Left lung (tissue), 14 donors: ENCODE data around the gene DMRTC1B. TPM values are rescaled to one million over a fixed set of nuclear protein-coding genes. Genes with fewer than 3 reads are reported as not detected.
"Not testable (repeated sequence)": the region's sequence is repeated elsewhere in the genome, so short reads cannot be mapped to it uniquely, and the experiment has no call there.

Experiments used
- ATAC-seq: fragments of 200-7000 bp; cut with Tn5 transposase; one replicate; pipeline ENCODE4 v1.9.1; 2020; ENCODE audit warnings: moderate library complexity
- DNase-seq, 4 donors: peaks; one replicate each; pipeline ENCODE4 v3.0.0-alpha.2; 2013 to 2020
- H3K27ac ChIP-seq, 2 donors: fragments of 200-600 bp; sonication (generic) in 1 of 2; one replicate each; pipeline versions ENCODE4 v1.5.0 to v1.8.0; 2020 to 2021
- H3K27me3 ChIP-seq, 2 donors: fragments of 200-600 bp; sonication (generic) in 1 of 2; one replicate each; pipeline versions ENCODE4 v1.5.0 to v1.8.0; 2020 to 2021
- H3K36me3 ChIP-seq, 2 donors: fragments of 200-600 bp; sonication (generic) in 1 of 2; one replicate each; pipeline versions ENCODE4 v1.5.0 to v1.8.0; 2020 to 2021
- H3K4me1 ChIP-seq, 2 donors: fragments of 200-600 bp; one replicate each; pipeline ENCODE4 v1.8.0; 2021
- H3K4me3 ChIP-seq, 2 donors: fragments of 200-600 bp; sonication (generic) in 1 of 2; one replicate each; pipeline versions ENCODE4 v1.5.0 to v1.8.0; 2020 to 2021; ENCODE audit warnings: mild to moderate bottlenecking in 1 of 2
- H3K9me3 ChIP-seq, 2 donors: fragments of 200-600 bp; sonication (generic) in 1 of 2; one replicate each; pipeline versions ENCODE4 v1.5.0 to v1.8.0; 2020 to 2021
- intact Hi-C, 2 donors: fragments of 100-400 bp; cut with DNase I; formaldehyde crosslinking; loops; one replicate each; pipeline versions ENCODE4 v1.11.2 to v1.14.2; 2022
- long read RNA-seq, 12 donors: library from polyadenylated mRNA in 2 of 12; unstranded in 2 of 12; transcript quantifications; one replicate each; pipeline ENCODE4 v2.0.0 and lab custom pipeline, GENCODE V29; 2019 to 2026
- polyA plus RNA-seq, 6 donors: library from polyadenylated mRNA; unstranded; fragments of 120-200 nt; gene quantifications; one replicate each; pipeline ENCODE4 v1.2.1, GENCODE V29; 2013; ENCODE audit not compliant: insufficient read length in 6 of 6
- total RNA-seq, 2 donors: library from RNA; stranded (reverse); fragmentation: NEBNext Ultra II Directional; extraction: Animal tissue kit (Norgen Biotek cat#: 25700); gene quantifications; one replicate each; pipeline ENCODE4 v1.2.1, GENCODE V29; 2021
- TF ChIP-seq, protein P1 (sequence below), 2 donors: fragments of 200-600 bp; sonication (generic) in 1 of 2; IDR thresholded peaks; one replicate each; pipeline versions ENCODE4 v1.5.0 to v1.8.0; 2021; ENCODE audit warnings: antibody characterized with exemption in 2 of 2
- donor health status: DM: no; HTN: yes; CAD: no.
- donor health status: DM: no; HTN: no; CAD: no.

DMRTC1B gene, protein sequence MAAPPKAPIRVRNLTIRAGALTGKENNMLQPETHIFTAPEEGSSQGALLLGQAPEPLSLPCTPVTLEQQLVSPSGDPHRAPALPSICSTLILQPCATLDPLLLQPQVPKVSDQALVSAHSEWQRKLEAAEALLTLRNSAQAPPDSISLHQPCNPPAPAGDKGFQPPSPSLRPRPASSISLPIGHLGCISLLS
- total RNA-seq, result under 1 TPM; 0.45 to 0.47 TPM
- 1 to 10 TPM; 2.2 to 4.2 (median 2.6) TPM for polyA plus RNA-seq
- long read RNA-seq, donor 1, result 0 reads
- long read RNA-seq, donor 2, result 0 reads
- long read RNA-seq, donor 3, result 0 reads
- long read RNA-seq, donor 4, result 0 reads
- long read RNA-seq, donor 5, result 0 reads
- long read RNA-seq, donor 6, result 0 reads
- long read RNA-seq, donor 7, result 0 reads
- long read RNA-seq, donor 8, result 0 reads
- long read RNA-seq, donor 9, result 0 reads
- long read RNA-seq, donor 10, partial matches to known transcripts, result 0 of 1 reads
- long read RNA-seq, donor 10, other reads (novel, unspliced or antisense), result 0 of 1 reads
- long read RNA-seq, donor 11, partial matches to known transcripts, result 57 of 73 reads
- long read RNA-seq, donor 11, other reads (novel, unspliced or antisense), result 12 of 73 reads
- long read RNA-seq, donor 12, partial matches to known transcripts, result 0 of 1 reads
- long read RNA-seq, donor 12, other reads (novel, unspliced or antisense), result 0 of 1 reads

DNA sequence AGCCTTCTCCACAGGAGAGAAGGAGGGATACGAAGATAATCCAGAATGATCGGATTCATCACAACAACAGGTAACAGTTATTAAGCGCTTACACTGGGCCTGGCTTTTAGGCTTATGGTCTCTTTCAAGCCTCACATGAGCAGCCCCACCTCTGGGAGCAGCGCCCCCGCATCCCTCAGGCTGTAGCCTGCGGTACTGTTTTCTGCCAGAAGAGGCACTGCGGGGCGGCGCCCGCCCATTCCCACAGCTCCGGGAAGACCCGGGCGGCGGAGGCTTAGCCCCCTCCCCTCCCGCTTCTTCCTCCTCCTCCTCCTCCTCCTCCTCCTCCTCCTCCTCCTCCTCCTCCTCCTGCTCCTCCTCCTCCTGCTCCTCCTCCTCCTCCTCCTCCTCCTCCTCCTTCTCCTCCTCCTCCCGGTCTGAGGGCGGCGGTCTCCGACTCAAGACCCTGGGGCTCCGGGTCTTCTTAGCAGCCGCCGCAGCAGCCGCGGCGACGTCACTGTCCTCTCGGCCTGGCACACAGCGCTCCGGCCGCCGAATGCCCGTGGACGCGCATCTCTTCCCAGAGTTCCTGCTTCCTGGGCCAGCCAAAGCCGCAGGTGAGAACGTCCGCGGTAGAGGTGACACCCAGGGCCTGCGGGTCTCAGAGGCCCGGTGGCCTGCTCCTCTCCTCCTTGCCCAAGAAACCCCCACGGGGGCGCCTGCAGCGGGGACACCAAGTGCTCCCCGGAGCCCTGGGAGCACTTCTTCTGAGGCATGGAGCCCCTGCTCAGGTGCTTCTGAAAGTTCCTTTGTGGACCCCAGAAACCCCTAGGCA is at the start of gene DMRTC1B:
TSS of gene DMRTC1B (plus strand) at position 238 of the 814 bp plus-strand sequence. CDS start 68,246 bp downstream, outside the sequence.
- H3K36me3 ChIP-seq, H3K27ac ChIP-seq, DNase-seq, H3K4me1 ChIP-seq, H3K9me3 ChIP-seq, intact Hi-C loops, H3K4me3 ChIP-seq, H3K27me3 ChIP-seq: not testable (repeated sequence)
- peak; percentile 93 for ATAC-seq

DNA sequence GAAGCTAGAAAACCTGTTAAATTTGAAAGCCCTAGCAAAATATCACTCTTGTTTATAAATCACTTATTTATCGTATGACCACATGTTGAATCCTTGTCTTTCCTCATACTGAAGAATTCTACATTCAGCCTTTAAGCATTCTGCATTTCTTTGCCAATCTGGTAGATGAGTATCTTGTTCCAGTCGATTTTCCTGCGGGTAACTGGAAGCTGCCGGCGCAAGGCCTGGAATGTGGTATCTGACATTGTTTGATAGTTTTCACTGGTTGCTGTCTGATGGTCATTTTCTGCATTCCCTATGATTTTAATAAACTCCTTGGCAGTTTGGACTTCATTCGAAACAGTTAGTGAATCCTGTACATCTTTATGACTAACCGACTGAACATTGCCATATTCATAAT is 48.8 kb upstream of the DMRTC1B start:
- no peaks in the 10 kb centered on the region for H3K4me1 ChIP-seq
- no peaks in the 10 kb centered on the region for H3K9me3 ChIP-seq
- no peak for DNase-seq
- H3K27me3 ChIP-seq, result peaks cover 0 to 2% of the 10 kb centered on the region in 2 donors
- intact Hi-C loops, result no loop called here
- no peak for ATAC-seq
- no peaks in the 10 kb centered on the region for H3K36me3 ChIP-seq
- no peak overlapping the region for H3K4me3 ChIP-seq
- H3K27ac ChIP-seq, result no peak overlapping the region
- TF ChIP-seq, protein P1, sequence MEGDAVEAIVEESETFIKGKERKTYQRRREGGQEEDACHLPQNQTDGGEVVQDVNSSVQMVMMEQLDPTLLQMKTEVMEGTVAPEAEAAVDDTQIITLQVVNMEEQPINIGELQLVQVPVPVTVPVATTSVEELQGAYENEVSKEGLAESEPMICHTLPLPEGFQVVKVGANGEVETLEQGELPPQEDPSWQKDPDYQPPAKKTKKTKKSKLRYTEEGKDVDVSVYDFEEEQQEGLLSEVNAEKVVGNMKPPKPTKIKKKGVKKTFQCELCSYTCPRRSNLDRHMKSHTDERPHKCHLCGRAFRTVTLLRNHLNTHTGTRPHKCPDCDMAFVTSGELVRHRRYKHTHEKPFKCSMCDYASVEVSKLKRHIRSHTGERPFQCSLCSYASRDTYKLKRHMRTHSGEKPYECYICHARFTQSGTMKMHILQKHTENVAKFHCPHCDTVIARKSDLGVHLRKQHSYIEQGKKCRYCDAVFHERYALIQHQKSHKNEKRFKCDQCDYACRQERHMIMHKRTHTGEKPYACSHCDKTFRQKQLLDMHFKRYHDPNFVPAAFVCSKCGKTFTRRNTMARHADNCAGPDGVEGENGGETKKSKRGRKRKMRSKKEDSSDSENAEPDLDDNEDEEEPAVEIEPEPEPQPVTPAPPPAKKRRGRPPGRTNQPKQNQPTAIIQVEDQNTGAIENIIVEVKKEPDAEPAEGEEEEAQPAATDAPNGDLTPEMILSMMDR (IDR thresholded peaks at IDR 0.05), result no peak

DNA sequence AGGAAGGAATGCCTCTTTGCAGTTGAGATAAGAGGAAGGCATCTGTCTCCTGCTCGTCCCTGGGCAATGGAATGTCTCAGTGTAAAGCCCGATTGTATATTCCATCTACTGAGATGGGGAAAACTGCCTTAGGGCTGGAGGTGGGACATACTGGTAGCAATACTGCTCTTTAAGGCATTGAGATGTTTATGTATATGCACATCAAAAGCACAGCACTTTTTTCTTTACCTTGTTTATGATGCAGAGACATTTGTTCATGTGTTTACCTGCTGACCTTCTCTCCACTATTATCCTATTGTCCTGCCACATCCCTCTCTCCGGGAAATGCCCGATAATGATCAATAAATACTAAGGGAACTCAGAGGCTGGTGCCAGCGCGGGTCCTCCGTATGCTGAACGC is 43.1 kb upstream of the DMRTC1B start:
- H3K36me3 ChIP-seq, intact Hi-C loops, ATAC-seq, H3K9me3 ChIP-seq, H3K27ac ChIP-seq, DNase-seq, H3K4me1 ChIP-seq, H3K4me3 ChIP-seq, H3K27me3 ChIP-seq: not testable (repeated sequence)

DNA sequence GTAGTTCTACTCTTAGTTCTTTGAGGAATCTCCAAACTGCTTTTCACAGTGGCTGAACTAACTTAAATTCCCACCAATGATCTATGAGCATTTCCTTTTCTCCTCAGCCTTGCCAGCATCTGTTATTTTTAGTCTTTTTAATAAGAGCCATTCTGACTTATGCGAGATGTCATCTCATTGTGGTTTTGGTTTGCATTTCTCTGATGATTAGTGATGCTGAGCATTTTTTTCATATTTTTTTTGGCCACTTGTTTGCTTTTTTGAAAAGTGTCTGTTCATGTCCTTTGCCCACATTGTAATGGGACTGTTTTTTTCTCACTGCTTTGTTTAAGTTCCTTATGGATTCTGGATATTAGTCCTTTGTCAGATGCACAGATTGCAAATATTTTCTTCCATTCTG is 41.1 kb upstream of the DMRTC1B start:
- Histone ChIP-seq H3K27me3 (no peaks in the 10 kb centered on the region), H3K9me3 (no peaks in the 10 kb centered on the region), H3K4me3 (no peak overlapping the region), H3K4me1 (no peaks in the 10 kb centered on the region), H3K27ac (no peak overlapping the region), H3K36me3 (no peaks in the 10 kb centered on the region)
- DNase-seq (no peak), ATAC-seq (no peak)
- TF ChIP-seq, protein P1 (IDR thresholded peaks at IDR 0.05), result no peak
- intact Hi-C loops, result no loop called here

DNA sequence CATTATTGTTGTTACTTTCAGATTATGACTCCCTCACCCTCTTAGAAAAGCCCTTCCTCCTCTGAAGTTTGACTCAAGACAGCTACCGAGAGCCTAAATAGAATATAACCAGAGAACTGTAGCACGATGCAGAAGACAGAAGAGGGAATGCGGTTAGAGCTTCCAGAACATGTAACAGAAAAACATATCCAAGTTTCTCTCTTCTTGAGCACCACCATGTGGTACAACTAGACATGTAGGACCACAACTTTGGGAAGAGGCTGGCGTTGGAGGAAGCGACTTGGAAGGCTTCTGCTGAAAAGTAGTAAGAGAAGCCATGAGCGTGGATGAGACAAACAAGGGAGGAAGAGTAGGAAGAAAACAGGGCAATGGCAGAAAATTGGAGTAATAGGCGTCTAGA is 31.1 kb upstream of the DMRTC1B start:
- H3K27ac ChIP-seq, H3K36me3 ChIP-seq, DNase-seq, H3K4me3 ChIP-seq, intact Hi-C loops, H3K9me3 ChIP-seq, ATAC-seq, H3K4me1 ChIP-seq, H3K27me3 ChIP-seq: not testable (repeated sequence)

DNA sequence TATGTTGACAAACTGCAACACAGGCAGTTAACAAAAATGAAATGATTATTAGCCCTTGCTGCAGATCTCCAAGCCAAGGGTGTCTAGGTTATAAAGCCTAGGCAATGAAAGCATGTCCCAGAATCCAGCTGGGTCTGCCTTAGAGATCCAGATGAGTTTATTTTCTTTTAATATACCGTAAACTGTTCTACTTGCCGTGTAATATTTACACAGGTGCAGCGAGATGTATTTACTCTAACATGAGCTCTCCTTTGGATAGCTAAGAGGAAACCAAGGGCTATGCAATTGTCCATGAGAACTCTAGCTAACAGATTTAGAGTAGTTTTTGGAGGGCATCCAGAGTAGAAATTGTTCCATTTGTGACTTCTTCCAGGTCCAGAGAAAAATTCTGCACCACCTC is 28.1 kb upstream of the DMRTC1B start:
- DNase-seq, H3K4me1 ChIP-seq, H3K4me3 ChIP-seq, H3K27ac ChIP-seq, H3K27me3 ChIP-seq, H3K9me3 ChIP-seq, intact Hi-C loops, H3K36me3 ChIP-seq: not testable (repeated sequence)
- peak; percentile 39 for ATAC-seq

DNA sequence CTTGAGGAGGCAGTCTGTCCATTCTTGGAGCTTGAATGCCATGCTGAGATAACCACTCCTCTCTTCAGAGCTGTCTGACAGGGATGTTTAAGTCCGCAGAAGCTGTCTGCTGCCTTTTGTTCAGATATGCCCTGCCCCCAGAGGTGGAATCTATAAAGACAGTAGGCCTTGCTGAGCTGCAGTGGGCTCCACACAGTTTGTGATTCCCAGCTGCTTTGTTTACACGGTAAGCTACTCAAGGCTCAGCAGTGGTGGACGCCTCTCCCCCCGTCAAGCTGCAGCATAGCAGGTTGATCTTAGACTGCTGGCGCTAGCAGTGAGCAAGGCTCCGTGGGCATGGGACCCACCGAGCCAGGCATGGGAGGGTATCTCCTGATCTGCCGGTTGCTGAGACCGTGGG is 16.2 kb upstream of the DMRTC1B start:
- intact Hi-C loops, ATAC-seq, H3K27me3 ChIP-seq, H3K27ac ChIP-seq, H3K36me3 ChIP-seq, DNase-seq, H3K4me1 ChIP-seq, H3K9me3 ChIP-seq, H3K4me3 ChIP-seq: not testable (repeated sequence)

DNA sequence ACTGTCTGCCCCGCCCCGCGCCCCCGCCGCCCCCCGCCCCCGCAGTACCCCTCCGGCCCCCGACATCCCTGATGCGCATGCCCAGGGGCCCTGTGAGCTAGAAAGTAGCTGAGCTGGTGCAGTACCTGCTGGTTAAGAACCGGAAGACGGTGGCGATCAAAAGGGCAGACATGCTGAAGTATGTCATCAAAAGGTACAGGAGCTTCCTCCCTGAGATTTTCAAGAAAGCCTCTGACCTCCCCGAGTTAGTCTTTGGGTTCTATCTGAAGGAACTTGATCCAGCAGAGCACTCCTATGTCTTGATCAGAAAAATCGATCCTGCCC is 739 bp downstream of the DMRTC1B start:
- H3K4me1 ChIP-seq, H3K4me3 ChIP-seq, H3K36me3 ChIP-seq, H3K9me3 ChIP-seq, H3K27me3 ChIP-seq, intact Hi-C loops, DNase-seq, H3K27ac ChIP-seq: not testable (repeated sequence)
- peak; percentile 76 for ATAC-seq

DNA sequence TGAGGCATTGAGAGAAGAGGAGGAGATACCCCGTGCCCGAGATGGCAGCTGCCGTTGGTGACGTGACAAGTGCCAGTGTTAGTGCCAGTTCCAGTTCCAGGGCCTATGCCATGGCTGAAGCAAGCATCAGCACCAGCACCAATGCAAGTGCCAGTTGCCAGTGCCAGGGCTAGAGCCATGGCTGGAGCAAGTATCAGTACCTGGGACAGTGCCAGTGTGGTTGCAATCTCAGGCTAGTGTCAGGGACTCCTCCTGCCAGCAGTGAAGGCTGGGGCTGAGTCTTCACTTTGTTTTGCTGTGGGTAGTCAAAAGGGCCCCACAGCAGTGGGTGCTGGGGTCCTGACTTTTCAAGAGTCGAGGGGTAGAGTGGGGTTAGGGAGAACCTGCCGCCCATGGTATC is 1.5 kb downstream of the DMRTC1B start:
- H3K27ac ChIP-seq, H3K4me3 ChIP-seq, DNase-seq, intact Hi-C loops, H3K27me3 ChIP-seq, H3K4me1 ChIP-seq, H3K9me3 ChIP-seq, H3K36me3 ChIP-seq: not testable (repeated sequence)
- peak; percentile 48 for ATAC-seq

DNA sequence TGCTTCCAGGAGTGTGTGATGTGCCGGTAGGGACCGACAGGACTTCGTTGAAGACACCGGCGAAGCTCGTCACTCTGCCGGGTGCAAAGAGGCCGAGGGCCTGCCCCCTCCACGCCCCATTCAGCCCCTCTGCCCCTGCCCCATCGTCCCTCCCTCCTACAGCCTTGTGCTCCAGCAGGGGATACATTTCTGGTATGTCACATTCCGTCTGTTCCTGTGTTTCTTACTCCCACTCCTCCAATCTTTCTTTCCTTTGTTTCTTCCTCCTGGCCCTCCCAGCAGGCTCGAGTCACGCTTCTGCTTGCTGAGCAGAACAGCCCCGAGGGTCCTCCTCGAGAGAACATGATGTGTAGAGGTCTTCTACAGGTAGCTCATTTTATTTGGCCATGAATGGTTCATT is 5.9 kb downstream of the DMRTC1B start, which contains the start of gene FAM236B:
TSS of gene FAM236B (minus strand) at position 101 of the 400 bp plus-strand sequence. CDS start at position 1, 100 bp downstream.
- H3K27me3 ChIP-seq, DNase-seq, intact Hi-C loops, H3K4me1 ChIP-seq, H3K4me3 ChIP-seq, H3K9me3 ChIP-seq, H3K27ac ChIP-seq, ATAC-seq, H3K36me3 ChIP-seq: not testable (repeated sequence)
